ENCODE measurements around the gene DBNL.

Gene DBNL

GRCh38 chr7:44042221-44042620, 2.3 kb upstream of the DBNL start:
- no peak for DNase-seq (ENCODE audit: low read depth in 2 of 2, low spot score in 1 of 2)

DNA sequence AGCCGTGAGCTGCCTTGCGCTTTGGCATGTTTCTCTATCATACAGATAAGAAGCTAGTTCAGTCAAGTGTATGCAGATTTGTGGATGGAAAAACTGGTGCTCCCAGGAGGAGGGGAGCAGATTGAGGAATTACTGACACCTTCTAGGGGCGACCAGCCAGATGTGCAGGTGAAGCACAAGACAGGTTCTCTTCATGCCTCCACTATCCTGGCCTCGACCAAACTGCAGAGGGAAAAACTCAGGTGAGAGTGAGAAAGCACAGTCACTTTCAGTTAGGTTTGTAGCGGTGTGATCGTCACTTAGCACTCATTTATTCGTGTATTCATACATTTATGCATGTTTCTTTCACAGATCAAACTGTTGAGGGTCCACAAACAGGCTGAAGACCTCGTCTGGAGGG, 600 bp upstream of the DBNL start:
- DNase-seq (ENCODE audit: low read depth in 2 of 2, low spot score in 1 of 2) = no peak

GRCh38 chr7:44045226-44046014, 918 bp downstream of the DBNL start:
- no peak for DNase-seq (ENCODE audit: low read depth in 2 of 2, low spot score in 1 of 2)

DNA sequence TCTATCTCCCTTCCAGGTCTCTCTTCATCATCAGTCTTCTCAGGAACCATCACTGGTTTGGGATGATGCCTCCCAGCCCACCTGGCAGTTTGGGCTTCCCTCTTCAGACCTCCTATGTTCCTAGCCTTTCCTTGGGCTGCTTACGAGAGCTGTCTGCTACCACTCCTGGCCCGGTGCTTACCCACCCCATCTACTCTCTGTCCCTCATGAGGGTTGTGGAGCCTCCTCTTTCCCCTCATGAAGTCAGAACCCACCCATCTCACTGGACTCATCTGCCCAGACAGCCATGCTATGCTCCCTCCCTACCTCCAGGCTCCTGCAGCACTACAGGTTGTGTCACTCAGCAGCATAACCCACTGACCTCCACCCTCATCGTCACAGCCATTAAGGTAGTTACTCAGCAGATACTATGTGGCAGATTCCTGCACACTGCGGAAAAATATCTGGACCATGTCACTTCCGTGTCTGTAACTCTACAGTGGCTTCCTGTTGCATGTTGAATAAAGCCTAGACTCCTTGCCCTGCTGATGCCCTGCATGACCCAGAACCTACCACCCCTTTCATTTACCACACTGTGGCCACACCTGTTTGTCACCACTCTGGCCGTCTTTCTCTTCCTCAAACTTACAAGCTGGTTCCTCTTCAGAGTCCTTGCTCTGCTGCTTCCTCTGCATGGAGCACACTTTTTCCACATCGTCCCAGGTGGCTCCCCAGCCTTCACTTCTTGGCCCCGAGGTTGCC, 2.0 kb downstream of the DBNL start:
- DNase-seq (ENCODE audit: low read depth in 2 of 2, low spot score in 1 of 2) = no peak

- no peak for DNase-seq (ENCODE audit: low read depth in 2 of 2, low spot score in 1 of 2)
Measured at GRCh38 chr7:44048031-44048795, 3.7 kb downstream of the DBNL start.

GRCh38 chr7:44050121-44050914, 5.8 kb downstream of the DBNL start:
- no peak for DNase-seq (ENCODE audit: low read depth in 2 of 2, low spot score in 1 of 2)

DNA sequence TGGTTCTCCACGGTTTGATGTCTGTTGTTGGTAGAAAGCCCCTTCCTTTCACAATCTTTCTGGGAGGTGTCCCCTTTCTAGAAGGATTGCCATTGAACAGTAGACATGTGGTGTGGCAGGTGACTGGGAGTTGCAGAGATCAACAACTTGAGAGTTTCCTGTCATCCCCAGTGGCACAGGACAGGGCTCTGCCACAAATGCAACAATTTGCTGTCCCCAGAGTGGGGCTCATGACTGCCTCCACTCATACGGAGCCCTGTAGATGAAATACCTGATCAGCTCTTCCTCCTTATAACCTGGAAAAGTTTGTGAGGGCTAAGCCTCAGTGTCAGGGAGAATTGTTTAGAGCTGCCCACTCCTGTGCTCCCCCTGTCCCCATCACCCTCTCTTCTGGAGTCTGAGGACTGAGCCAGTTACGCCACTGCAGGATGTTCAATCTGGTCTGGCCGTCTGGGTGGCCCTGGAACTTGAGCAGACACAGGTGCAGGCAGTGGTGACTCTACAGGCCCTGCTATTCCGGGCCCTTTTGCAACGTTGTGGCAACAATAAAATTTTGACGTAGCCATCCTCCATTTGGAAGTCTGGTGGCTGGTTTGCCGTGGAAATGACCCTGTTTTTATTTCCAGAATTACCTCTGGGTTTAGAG, 6.5 kb downstream of the DBNL start:
- DNase-seq (ENCODE audit: low read depth in 2 of 2, low spot score in 1 of 2) = no peak

DNA sequence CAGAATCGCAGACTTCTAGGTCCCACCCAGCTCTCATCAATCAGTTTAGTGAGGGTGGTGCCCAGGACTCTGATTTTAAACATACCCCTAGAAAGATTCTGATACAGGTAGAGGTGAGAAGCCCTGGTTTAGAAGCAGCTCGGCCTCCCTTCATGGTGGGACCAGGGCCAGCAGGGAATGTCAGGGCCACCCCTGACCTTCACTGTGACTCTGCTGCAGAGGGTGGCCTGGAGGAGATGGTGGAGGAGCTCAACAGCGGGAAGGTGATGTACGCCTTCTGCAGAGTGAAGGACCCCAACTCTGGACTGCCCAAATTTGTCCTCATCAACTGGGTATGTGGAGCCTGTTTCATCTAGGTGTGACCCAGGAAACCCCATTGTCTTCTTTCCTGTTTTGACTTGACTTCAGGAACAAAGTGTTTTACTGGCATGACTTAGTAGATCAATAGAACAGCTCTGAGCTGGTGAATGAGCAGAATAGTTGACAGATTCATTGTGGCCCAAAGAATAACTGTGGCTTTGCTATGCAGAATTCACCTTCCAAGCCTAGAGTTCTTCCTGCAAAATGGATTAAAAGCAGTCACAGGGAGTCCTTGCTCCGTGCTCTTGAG, 7.2 kb downstream of the DBNL start:
- DNase-seq (ENCODE audit: low read depth in 2 of 2, low spot score in 1 of 2) = no peak

GRCh38 chr7:44052771-44053365, 8.4 kb downstream of the DBNL start:
- no peak for DNase-seq (ENCODE audit: low read depth in 2 of 2, low spot score in 1 of 2)

GRCh38 chr7:44056681-44057080, 12.2 kb downstream of the DBNL start:
- no peak for DNase-seq (ENCODE audit: low read depth in 2 of 2, low spot score in 1 of 2)

DNA sequence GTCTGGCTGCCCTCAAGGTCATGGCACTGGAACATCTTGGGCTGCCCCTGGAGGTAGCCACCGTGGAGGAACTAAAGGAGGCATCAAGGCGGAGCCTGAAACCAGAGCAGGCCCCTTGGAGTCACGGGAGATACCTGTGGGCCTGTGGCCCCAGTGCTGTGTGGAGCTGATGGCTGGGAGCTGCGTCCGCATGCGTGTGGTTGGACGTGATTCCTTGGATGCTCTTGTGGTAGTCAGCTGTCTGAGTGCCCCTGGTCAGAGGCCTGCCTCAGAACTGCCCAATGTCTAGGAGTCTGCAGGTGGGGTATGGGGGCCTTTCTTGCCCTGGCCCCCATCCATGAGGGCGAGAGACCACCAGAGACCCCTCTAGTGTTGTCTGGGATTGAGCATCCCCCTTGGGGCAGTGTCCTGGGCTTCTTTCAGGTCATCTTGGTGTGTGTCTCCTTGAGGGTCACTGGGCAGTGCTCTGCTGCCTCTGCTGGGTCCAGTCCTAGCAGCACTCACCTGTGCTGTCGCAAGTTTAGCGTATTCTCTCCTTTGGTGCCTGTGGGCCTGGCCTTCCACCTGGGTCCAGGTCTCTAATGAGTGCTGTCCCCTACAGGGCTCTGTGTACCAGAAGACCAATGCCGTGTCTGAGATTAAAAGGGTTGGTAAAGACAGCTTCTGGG, 12.8 kb downstream of the DBNL start:
- no peak for DNase-seq (ENCODE audit: low read depth in 2 of 2, low spot score in 1 of 2)

DNA sequence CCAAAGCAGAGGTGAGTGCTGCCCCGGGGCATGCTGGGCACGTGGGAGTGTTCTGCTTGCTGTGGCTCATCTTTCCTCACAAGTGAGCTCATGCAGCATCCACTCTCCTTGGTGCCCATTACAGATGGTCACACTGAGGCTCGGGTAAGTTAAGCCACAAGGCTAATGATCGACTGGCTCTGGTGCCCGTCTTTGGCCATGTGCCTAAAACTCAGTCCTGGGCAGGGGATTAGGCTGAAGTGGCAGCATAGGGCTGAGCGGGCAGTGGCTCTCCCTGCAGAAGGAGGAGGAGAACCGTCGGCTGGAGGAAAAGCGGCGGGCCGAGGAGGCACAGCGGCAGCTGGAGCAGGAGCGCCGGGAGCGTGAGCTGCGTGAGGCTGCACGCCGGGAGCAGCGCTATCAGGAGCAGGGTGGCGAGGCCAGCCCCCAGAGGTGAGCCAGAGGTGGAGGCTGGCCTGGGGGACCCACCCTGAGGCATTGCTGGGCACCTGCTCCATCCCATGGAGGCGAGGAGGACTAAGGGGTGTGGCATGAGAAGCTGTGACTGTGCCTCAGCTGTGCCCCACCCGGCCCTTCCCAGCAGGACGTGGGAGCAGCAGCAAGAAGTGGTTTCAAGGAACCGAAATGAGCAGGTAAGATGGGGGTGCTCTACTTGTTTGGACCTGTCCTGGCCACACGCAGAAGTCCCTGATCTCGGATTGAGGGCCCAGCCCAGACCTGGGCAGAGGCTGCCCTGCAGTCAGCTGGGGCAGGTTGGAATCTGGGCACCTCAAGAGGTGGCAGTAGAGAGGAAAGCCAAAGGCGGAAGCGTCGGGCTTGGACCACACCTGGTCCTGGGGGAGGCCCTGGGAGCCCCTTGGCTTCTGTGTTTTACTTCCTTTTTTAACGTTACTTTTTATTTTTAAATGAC, 13.6 kb downstream of the DBNL start:
- no peak for DNase-seq (ENCODE audit: low read depth in 2 of 2, low spot score in 1 of 2)

GRCh38 chr7:44058759-44059218, 14.3 kb downstream of the DBNL start:
- no peak for DNase-seq (ENCODE audit: low read depth in 2 of 2, low spot score in 1 of 2)

DNA sequence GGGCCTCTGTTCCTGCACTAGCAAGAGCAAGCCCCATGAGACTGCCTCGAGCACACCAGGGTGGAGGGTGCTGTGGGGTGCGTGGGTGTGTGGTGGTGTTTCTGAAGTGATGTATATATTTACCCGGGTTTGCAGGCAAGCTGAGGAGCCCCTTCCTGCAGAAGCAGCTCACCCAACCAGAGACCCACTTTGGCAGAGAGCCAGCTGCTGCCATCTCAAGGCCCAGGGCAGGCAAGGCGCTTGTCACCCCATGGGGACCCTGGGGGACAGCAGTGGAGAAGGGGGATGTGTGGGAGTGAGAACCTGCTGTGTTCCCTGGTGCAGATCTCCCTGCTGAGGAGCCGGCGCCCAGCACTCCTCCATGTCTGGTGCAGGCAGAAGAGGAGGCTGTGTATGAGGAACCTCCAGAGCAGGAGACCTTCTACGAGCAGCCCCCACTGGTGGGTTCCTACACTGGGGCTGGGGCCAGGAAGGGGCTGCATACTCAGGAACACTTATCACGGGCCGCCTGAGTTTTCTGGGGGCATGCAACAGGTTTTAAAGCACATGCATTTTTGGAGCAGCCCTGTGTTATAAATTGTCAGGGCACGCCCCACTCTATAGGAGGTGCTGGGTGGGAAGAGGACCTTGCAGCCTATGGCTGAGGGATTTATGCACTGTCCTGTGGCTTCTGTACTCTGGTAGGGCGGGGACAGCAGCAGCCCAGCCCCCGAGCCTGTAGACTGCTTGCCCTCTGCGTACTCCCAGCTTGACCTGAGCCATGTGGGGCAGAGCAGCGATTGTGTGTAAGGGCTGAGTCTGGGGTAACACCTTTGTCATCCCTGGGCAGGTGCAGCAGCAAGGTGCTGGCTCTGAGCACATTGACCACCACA, 15.0 kb downstream of the DBNL start:
- no peak for DNase-seq (ENCODE audit: low read depth in 2 of 2, low spot score in 1 of 2)

DNA sequence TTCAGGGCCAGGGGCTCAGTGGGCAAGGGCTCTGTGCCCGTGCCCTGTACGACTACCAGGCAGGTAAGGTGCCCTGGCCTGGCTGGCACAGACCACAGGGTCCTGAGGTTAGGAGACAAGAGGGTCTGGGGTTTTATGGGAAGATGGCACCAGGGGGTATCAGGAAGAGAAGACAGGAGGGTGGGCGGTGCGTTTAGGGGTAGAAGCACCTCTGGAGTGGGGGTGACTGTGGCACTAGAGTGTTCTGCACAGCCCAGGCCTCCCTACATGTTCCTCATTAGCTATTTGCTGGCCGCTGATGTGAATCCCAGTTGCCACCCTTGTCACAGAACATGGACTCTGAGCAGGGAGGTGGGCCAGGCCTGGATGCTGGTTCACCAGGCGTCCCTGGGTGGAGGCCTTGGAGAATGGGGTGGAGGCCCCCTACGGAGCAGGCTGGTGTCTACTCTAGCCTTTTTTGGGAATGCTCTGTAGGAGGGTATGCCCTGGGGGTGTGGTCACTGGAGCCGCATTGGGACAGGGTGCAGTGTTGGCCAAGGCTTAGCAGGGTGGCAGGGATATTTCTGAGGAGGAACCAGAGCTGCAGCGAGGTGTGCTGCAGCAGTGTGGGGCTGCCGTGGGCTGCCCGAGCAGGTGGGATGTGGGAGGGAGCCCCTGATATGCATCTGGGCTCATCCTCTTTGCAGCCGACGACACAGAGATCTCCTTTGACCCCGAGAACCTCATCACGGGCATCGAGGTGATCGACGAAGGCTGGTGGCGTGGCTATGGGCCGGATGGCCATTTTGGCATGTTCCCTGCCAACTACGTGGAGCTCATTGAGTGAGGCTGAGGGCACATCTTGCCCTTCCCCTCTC, 15.8 kb downstream of the DBNL start:
- no peak for DNase-seq (ENCODE audit: low read depth in 2 of 2, low spot score in 1 of 2)

- DNase-seq (ENCODE audit: low read depth in 2 of 2, low spot score in 1 of 2) = no peak
Measured at GRCh38 chr7:44060948-44061644, 16.6 kb downstream of the DBNL start.
